Tibial artery (tissue), 4 donors: Measurements from ENCODE around the gene SEMA3E.

Experiments
- DNase-seq, 2 donors: peaks; one replicate each; pipeline ENCODE4 v3.0.0-alpha.2; 2019
- H3K27ac ChIP-seq, 2 donors: fragments of 200-600 bp; sonication (generic) in 1 of 2; 1 replicate in 1 of 2; 2 replicates in 1 of 2; pipeline ENCODE4 v1.5.1; 2018 to 2019; ENCODE audit warnings: mild to moderate bottlenecking in 1 of 2
- H3K27me3 ChIP-seq, 2 donors: fragments of 200-600 bp; sonication (generic) in 1 of 2; one replicate each; pipeline versions ENCODE4 v1.5.1 to v1.6.0; 2016 to 2019
- H3K36me3 ChIP-seq, 3 donors: fragments of 200-600 bp; sonication (generic) in 2 of 3; one replicate each; pipeline ENCODE4 v1.5.1; 2016 to 2019; ENCODE audit warnings: mild to moderate bottlenecking in 2 of 3
- H3K4me1 ChIP-seq, 4 donors: fragments of 200-600 bp; sonication (generic) in 2 of 4; 1 replicate in 3 of 4; 2 replicates in 1 of 4; pipeline ENCODE4 v1.5.1; 2016 to 2019
- H3K4me3 ChIP-seq, 2 donors: fragments of 200-600 bp; sonication (generic) in 1 of 2; 1 replicate in 1 of 2; 2 replicates in 1 of 2; pipeline ENCODE4 v1.5.1; 2018 to 2019; ENCODE audit warnings: mild to moderate bottlenecking in 2 of 2
- H3K9me3 ChIP-seq, 3 donors: fragments of 200-600 bp; sonication (generic) in 1 of 3; one replicate each; pipeline ENCODE4 v1.5.1; 2016 to 2019
- intact Hi-C: fragments of 100-400 bp; cut with DNase I; formaldehyde crosslinking; loops from one replicate; pipeline ENCODE4 v1.15.0; 2023; ENCODE audit warnings: low total_unique reads
- TF ChIP-seq, protein P1 (sequence below), 2 experiments: fragments of 200-600 bp in 1 of 2; fragments of 450-650 bp in 1 of 2; IDR thresholded peaks; one replicate each; pipeline ENCODE4 v1.5.1; 2017 to 2019; ENCODE audit warnings: antibody characterized with exemption in 2 of 2, mild to moderate bottlenecking in 1 of 2, moderate library complexity in 1 of 2

The SEMA3E gene

GRCh38 chr7:83426325-83426724 lies 222.6 kb downstream of the SEMA3E start:
- Histone ChIP-seq H3K4me3 (no peak overlapping the region), H3K27ac (no peak overlapping the region), H3K36me3 (no peaks in the 10 kb centered on the region), H3K27me3 (no peaks in the 10 kb centered on the region), H3K4me1 (no peaks in the 10 kb centered on the region), H3K9me3 (no peaks in the 10 kb centered on the region)
- DNase-seq: no peak
- TF ChIP-seq, protein P1, sequence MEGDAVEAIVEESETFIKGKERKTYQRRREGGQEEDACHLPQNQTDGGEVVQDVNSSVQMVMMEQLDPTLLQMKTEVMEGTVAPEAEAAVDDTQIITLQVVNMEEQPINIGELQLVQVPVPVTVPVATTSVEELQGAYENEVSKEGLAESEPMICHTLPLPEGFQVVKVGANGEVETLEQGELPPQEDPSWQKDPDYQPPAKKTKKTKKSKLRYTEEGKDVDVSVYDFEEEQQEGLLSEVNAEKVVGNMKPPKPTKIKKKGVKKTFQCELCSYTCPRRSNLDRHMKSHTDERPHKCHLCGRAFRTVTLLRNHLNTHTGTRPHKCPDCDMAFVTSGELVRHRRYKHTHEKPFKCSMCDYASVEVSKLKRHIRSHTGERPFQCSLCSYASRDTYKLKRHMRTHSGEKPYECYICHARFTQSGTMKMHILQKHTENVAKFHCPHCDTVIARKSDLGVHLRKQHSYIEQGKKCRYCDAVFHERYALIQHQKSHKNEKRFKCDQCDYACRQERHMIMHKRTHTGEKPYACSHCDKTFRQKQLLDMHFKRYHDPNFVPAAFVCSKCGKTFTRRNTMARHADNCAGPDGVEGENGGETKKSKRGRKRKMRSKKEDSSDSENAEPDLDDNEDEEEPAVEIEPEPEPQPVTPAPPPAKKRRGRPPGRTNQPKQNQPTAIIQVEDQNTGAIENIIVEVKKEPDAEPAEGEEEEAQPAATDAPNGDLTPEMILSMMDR (IDR thresholded peaks at IDR 0.05): no peak
- intact Hi-C loops: no loop called here

GRCh38 chr7:83419013-83419412 lies 229.9 kb downstream of the SEMA3E start:
- Histone ChIP-seq H3K9me3 (no peaks in the 10 kb centered on the region), H3K27me3 (no peaks in the 10 kb centered on the region), H3K27ac (no peak overlapping the region), H3K36me3 (no peaks in the 10 kb centered on the region), H3K4me3 (no peak overlapping the region), H3K4me1 (no peaks in the 10 kb centered on the region)
- intact Hi-C loops: no loop called here
- TF ChIP-seq, protein P1 (IDR thresholded peaks at IDR 0.05): no peak
- no peak for DNase-seq

- H3K9me3 ChIP-seq: no peaks in the 10 kb centered on the region
- no peaks in the 10 kb centered on the region for H3K36me3 ChIP-seq
- no peak overlapping the region for H3K27ac ChIP-seq
- intact Hi-C loops: no loop called here
- TF ChIP-seq, protein P1 (IDR thresholded peaks at IDR 0.05): no peak
- no peak overlapping the region for H3K4me3 ChIP-seq
- no peaks in the 10 kb centered on the region for H3K4me1 ChIP-seq
- H3K27me3 ChIP-seq: no peaks in the 10 kb centered on the region
- no peak for DNase-seq
These were observed 233.1 kb downstream of the SEMA3E start for GRCh38 chr7:83415840-83416239.

DNA sequence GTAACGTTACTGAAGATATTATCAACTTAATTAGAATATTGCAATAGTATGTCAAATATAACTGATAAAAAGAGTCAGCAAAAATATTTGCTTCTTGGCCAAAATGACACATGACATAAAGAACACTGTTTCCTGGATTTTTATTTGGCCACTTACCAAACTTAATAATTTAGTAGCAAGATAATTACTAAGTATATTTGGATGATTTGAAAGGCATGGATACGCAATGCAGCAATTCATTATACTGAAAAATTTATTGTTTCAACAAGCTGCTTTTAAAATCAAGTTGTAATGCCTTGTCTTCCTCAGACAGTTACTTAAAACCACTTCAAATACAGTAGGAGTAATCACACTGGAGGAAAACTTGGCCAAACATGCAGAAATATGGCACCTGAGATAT lies 234.0 kb downstream of the SEMA3E start:
- TF ChIP-seq, protein P1 (IDR thresholded peaks at IDR 0.05): no peak
- H3K36me3 ChIP-seq: no peaks in the 10 kb centered on the region
- H3K9me3 ChIP-seq: no peaks in the 10 kb centered on the region
- no peak for DNase-seq
- no peaks in the 10 kb centered on the region for H3K4me1 ChIP-seq
- no peaks in the 10 kb centered on the region for H3K27me3 ChIP-seq
- no peak overlapping the region for H3K27ac ChIP-seq
- no peak overlapping the region for H3K4me3 ChIP-seq
- intact Hi-C loops: no loop called here

DNA sequence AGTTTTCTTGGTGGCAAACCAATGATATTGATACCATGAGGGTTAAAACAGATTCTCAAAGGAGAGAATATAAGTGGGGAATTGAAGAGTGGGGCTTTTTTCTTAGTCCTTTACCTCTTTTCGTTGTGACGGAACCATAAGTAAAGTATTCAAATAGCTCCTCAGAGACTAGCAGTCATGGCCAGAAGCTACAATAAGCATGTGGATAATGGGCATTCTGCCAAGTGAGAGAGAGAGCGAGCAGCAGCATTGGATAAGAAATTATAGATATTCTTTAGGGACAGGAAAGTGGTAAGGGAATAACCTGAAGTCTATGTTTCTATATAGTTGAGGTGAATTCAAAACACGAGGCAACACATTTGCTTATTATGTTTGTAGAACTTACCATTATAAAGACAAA lies 235.1 kb downstream of the SEMA3E start:
- Histone ChIP-seq H3K9me3 (no peaks in the 10 kb centered on the region), H3K36me3 (no peaks in the 10 kb centered on the region), H3K27ac (no peak overlapping the region), H3K27me3 (no peaks in the 10 kb centered on the region), H3K4me3 (no peak overlapping the region), H3K4me1 (no peaks in the 10 kb centered on the region)
- DNase-seq: no peak
- intact Hi-C loops: no loop called here
- TF ChIP-seq, protein P1 (IDR thresholded peaks at IDR 0.05): no peak

DNA sequence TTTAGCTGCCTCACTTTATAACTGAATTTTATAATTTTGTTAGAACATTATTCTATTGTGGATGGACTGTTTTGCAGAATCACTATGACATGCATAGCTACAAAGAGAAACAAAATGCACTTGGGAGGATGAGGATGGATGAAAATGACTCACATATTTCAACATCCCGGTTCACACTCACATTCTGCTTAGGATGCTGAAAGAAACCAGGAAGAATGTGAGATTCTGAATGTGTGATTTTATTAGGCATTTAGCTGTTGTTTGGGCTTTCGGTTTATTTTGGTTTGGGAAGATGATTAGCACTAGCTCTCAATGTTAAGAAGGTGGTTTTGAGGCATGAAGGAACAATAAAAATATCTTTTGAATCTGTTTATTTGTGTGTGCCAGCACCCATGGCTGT lies 235.5 kb downstream of the SEMA3E start:
- intact Hi-C loops: no loop called here
- H3K4me1 ChIP-seq: no peaks in the 10 kb centered on the region
- H3K36me3 ChIP-seq: no peaks in the 10 kb centered on the region
- H3K27ac ChIP-seq: no peak overlapping the region
- H3K9me3 ChIP-seq: no peaks in the 10 kb centered on the region
- TF ChIP-seq, protein P1 (IDR thresholded peaks at IDR 0.05): no peak
- no peak overlapping the region for H3K4me3 ChIP-seq
- H3K27me3 ChIP-seq: no peaks in the 10 kb centered on the region
- DNase-seq: no peak
